Panc1 (cell line): ENCODE measurements around the gene CNTN4. TPM values are rescaled to one million over a fixed set of nuclear protein-coding genes. Genes with fewer than 3 reads are reported as not detected.

ENCODE experiments used
- ATAC-seq: fragments of 200-7000 bp; cut with Tn5 transposase; 2 replicates; pipeline ENCODE4 v1.9.1; 2020; ENCODE audit warnings: mild to moderate bottlenecking, moderate library complexity
- BruUV-seq: library from RNA; stranded (reverse); fragments of 400-500 nt; replicated peaks from 2 replicates; lab custom pipeline; 2021; lab: Mats Ljungman, UMichigan
- CTCF ChIA-PET: fragments of 300-600 bp; sonication (Branson Sonifier 250); formaldehyde crosslinking; loops from one replicate; lab custom pipeline; 2022; ENCODE audit warnings: antibody characterized with exemption; lab: Charles Lee
- POLR2A ChIA-PET: fragments of 300-600 bp; sonication (Branson Sonifier 250); formaldehyde crosslinking; loops from one replicate; lab custom pipeline; 2022; ENCODE audit warnings: antibody characterized with exemption; lab: Charles Lee
- DNase-seq: peaks from one replicate; pipeline ENCODE4 v3.0.0-alpha.2; 2010; ENCODE audit warnings: low read depth, low spot score
- H3K27ac ChIP-seq: 2 replicates; pipeline ENCODE4 v1.5.1; 2011; ENCODE audit warnings: mild to moderate bottlenecking, low read length, inconsistent platforms
- H3K27me3 ChIP-seq: fragments of 200-500 bp; sonication (Bioruptor generic); 2 replicates; pipeline ENCODE4 v1.6.0; 2014; ENCODE audit warnings: low read length, inconsistent platforms; ENCODE audit not compliant: control insufficient read depth, insufficient read depth
- H3K36me3 ChIP-seq: fragments of 200-500 bp; sonication (Bioruptor generic); 2 replicates; pipeline ENCODE4 v1.5.1; 2014; ENCODE audit warnings: inconsistent platforms, mild to moderate bottlenecking, low read length, moderate library complexity; ENCODE audit not compliant: control insufficient read depth, insufficient read depth
- H3K4me1 ChIP-seq: 2 replicates; pipeline ENCODE4 v1.5.1; 2011; ENCODE audit warnings: inconsistent platforms, mild to moderate bottlenecking, low read length, moderate library complexity; ENCODE audit not compliant: control insufficient read depth, insufficient read depth
- H3K4me3 ChIP-seq, 2 experiments: 2 replicates each; pipeline ENCODE4 v1.5.1; 2011 to 2012; ENCODE audit warnings: low read depth in 2 of 2, low read length in 2 of 2, mild to moderate bottlenecking in 2 of 2, inconsistent platforms in 1 of 2, moderate library complexity in 1 of 2
- H3K9me3 ChIP-seq: fragments of 200-500 bp; sonication (Bioruptor generic); 2 replicates; pipeline ENCODE4 v1.5.1; 2014; ENCODE audit warnings: low read depth, mild to moderate bottlenecking, inconsistent platforms, low read length, moderate library complexity; ENCODE audit not compliant: control insufficient read depth, insufficient read depth
- CTCF ChIP-seq: fragments of 450-650 bp; IDR thresholded peaks from 2 replicates; pipeline ENCODE4 v1.5.1; 2017; ENCODE audit warnings: mild to moderate bottlenecking
- POLR2AphosphoS5 ChIP-seq: IDR thresholded peaks from 2 replicates; pipeline ENCODE4 v1.6.1; 2012; ENCODE audit warnings: mild to moderate bottlenecking, low read depth, low read length, moderate library complexity
- REST ChIP-seq, 2 experiments: IDR thresholded peaks; 2 replicates each; pipeline ENCODE4 v1.6.1; 2011 to 2012; ENCODE audit warnings: low read depth in 2 of 2, control low read depth in 1 of 2, low read length in 1 of 2, mild to moderate bottlenecking in 1 of 2, moderate library complexity in 1 of 2; ENCODE audit not compliant: insufficient read depth in 1 of 2
- SIN3A ChIP-seq: IDR thresholded peaks from 2 replicates; pipeline ENCODE4 v1.6.1; 2012; ENCODE audit warnings: low read depth, mild to moderate bottlenecking, low read length, moderate library complexity, borderline replicate concordance; ENCODE audit not compliant: insufficient read depth
- TCF7L2 ChIP-seq: IDR thresholded peaks from 2 replicates; pipeline ENCODE4 v1.6.1; 2011; ENCODE audit warnings: mild to moderate bottlenecking, low read depth, low read length, inconsistent platforms
- in situ Hi-C: cut with HindIII; loops from 2 replicates; pipeline ENCODE4 v1.10.0; 2016; ENCODE audit warnings: low sequenced_read_pairs, low pct_unique_long_range_greater_than_20kb
- intact Hi-C: fragments of 100-400 bp; cut with micrococcal nuclease; formaldehyde crosslinking; loops from one replicate; pipeline ENCODE4 v1.10.0; 2022; ENCODE audit not compliant: unreplicated experiment
- total RNA-seq: library from RNA; stranded (reverse); gene quantifications from one replicate; pipeline ENCODE4 v1.2.1, GENCODE V29; 2021; ENCODE audit not compliant: unreplicated experiment

Gene CNTN4
- total RNA-seq, 1 experiment from 2014 or later = not detected

GRCh38 chr3:2851361-2851760 lies 752.7 kb downstream of the CNTN4 start:
- CTCF ChIA-PET = no interaction called here
- TF ChIP-seq POLR2AphosphoS5 = no peak
- no peak for TF ChIP-seq TCF7L2
- no peak for TF ChIP-seq CTCF
- TF ChIP-seq SIN3A = no peak
- no peak for TF ChIP-seq REST (IDR thresholded peaks at IDR 0.05; ENCODE audit: insufficient read depth in 1 of 2, low read depth in 2 of 2, low read length in 1 of 2)
- no peak for DNase-seq

GRCh38 chr3:2851835-2852234 lies 753.2 kb downstream of the CNTN4 start:
- no peak overlapping the region for H3K4me3 ChIP-seq
- H3K36me3 ChIP-seq = no peaks in the 10 kb centered on the region
- no peaks in the 10 kb centered on the region for H3K9me3 ChIP-seq
- no peak overlapping the region for H3K27ac ChIP-seq
- ChIA-PET POLR2A (no interaction called here), CTCF (no interaction called here)
- no TSS peak for BruUV-seq
- TF ChIP-seq SIN3A (no peak), TCF7L2 (no peak)
- H3K27me3 ChIP-seq = no peaks in the 10 kb centered on the region
- in situ Hi-C loops (no loop called here), intact Hi-C loops (no loop called here)
- no peak for DNase-seq
- H3K4me1 ChIP-seq = no peaks in the 10 kb centered on the region
- no peak for ATAC-seq

More at GRCh38 chr3:2851361-2851760, 752.7 kb downstream of the CNTN4 start:
- Histone ChIP-seq H3K4me1 (no peaks in the 10 kb centered on the region), H3K27me3 (no peaks in the 10 kb centered on the region), H3K36me3 (no peaks in the 10 kb centered on the region), H3K27ac (no peak overlapping the region), H3K4me3 (no peak overlapping the region), H3K9me3 (no peaks in the 10 kb centered on the region)
- POLR2A ChIA-PET = no interaction called here
- in situ Hi-C loops (no loop called here), intact Hi-C loops (no loop called here)
- ATAC-seq = no peak
- BruUV-seq = no TSS peak

GRCh38 chr3:2853651-2854050 lies 755.0 kb downstream of the CNTN4 start:
- BruUV-seq = no TSS peak
- CTCF ChIA-PET = no interaction called here
- POLR2A ChIA-PET = no interaction called here
- intact Hi-C loops = no loop called here
- in situ Hi-C loops = no loop called here
- no peaks in the 10 kb centered on the region for H3K36me3 ChIP-seq
- ATAC-seq (no peak), DNase-seq (no peak)
- H3K4me3 ChIP-seq = no peak overlapping the region
- no peaks in the 10 kb centered on the region for H3K9me3 ChIP-seq
- no peaks in the 10 kb centered on the region for H3K4me1 ChIP-seq
- TF ChIP-seq TCF7L2 = no peak
- no peak for TF ChIP-seq CTCF
- no peak for TF ChIP-seq REST (IDR thresholded peaks at IDR 0.05; ENCODE audit: insufficient read depth in 1 of 2, low read depth in 2 of 2, low read length in 1 of 2)
- no peak for TF ChIP-seq SIN3A
- TF ChIP-seq POLR2AphosphoS5 = no peak
- no peak overlapping the region for H3K27ac ChIP-seq
- no peaks in the 10 kb centered on the region for H3K27me3 ChIP-seq
